ENCODE results near the gene LTBP3. TPM values are rescaled to one million over a fixed set of nuclear protein-coding genes. Genes with fewer than 3 reads are reported as not detected.

Gene LTBP3
- total and polyA plus RNA-seq, 2 of the 4 experiments (the other 2 are of a cell fraction) = 6.6 to 145 TPM

DNA sequence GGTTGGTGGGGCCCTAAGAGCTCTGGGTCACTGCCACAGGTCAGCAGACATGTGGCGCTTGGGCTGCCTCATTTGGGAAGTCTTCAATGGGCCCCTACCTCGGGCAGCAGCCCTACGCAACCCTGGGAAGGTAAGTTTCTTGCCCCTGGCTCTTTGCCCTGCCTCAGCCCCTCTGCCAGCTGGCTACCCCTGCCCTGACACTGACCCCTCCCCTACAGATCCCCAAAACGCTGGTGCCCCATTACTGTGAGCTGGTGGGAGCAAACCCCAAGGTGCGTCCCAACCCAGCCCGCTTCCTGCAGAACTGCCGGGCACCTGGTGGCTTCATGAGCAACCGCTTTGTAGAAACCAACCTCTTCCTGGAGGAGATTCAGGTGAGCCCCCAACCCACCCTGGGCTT lies 31.4 kb downstream of the LTBP3 start:
- peak overlapping the region; percentile 29 for H2AK9ac ChIP-seq (replicated peaks; ENCODE audit: low read depth, low read length, poor library complexity)
- in situ Hi-C loops (cut with MboI; ENCODE audit: low sequenced_read_pairs) (no loop called here), intact Hi-C loops (cut with micrococcal nuclease) (no loop called here), dilution Hi-C loops (cut with HindIII; ENCODE audit: low sequenced_read_pairs, unreplicated experiment) (no loop called here)
- no peak overlapping the region for H4K8ac ChIP-seq (ENCODE audit: low read depth in 2 of 2, low read length in 2 of 2)
- H4K20me1 ChIP-seq (ENCODE audit: insufficient read depth, low read length) = peaks cover 48% of the 10 kb centered on the region
- no peak overlapping the region for H2BK15ac ChIP-seq (ENCODE audit: low read depth, low read length)
- no peak overlapping the region for H3K4ac ChIP-seq (ENCODE audit: low read depth, low read length)
- peaks cover 12% of the 10 kb centered on the region for H3K4me1 ChIP-seq (ENCODE audit: control insufficient read depth, insufficient read depth, low read length)
- H3K36me3 ChIP-seq (ENCODE audit: control insufficient read depth, insufficient read depth, low read length) = peaks cover 46% of the 10 kb centered on the region
- H3K9me3 ChIP-seq (ENCODE audit: control insufficient read depth, insufficient read depth, low read length) = no peaks in the 10 kb centered on the region
- no peak overlapping the region for H2BK5ac ChIP-seq (ENCODE audit: low read depth, low read length, poor library complexity, severe bottlenecking)
- CTCF ChIA-PET = no interaction called here
- no peak overlapping the region for H3K4me2 ChIP-seq (ENCODE audit: low read depth, low read length)
- no peak overlapping the region for H2BK120ac ChIP-seq (ENCODE audit: low read depth, low read length)
- H4K5ac ChIP-seq (ENCODE audit: low read depth, low read length) = no peak overlapping the region
- H4K91ac ChIP-seq (ENCODE audit: insufficient read depth, low read depth, low read length) = no peak overlapping the region
- no peak overlapping the region for H3K23ac ChIP-seq (ENCODE audit: low read depth, low read length)
- H3K9me1 ChIP-seq (ENCODE audit: insufficient read depth, low read length) = peaks cover 6% of the 10 kb centered on the region; the same call in 1 of the 2 replicates
- H2AK5ac ChIP-seq (ENCODE audit: low read depth, low read length) = no peak overlapping the region
- no peak overlapping the region for H2BK20ac ChIP-seq (ENCODE audit: low read depth, low read length)
- no peak overlapping the region for H3K14ac ChIP-seq (replicated peaks; ENCODE audit: low read depth, low read length)
- no peak overlapping the region for H3K27ac ChIP-seq (ENCODE audit: insufficient read depth, low read length)
- no peak overlapping the region for H3K9ac ChIP-seq (ENCODE audit: low read depth, low read length)
- no peak overlapping the region for H2AFZ ChIP-seq (replicated peaks; ENCODE audit: low read length, poor library complexity)
- H3K4me3 ChIP-seq (ENCODE audit: insufficient read depth, low read depth, low read length) = no peak overlapping the region
- no CpG with 5 or more reads among the region's 8 CpGs for WGBS, 2 experiments (ENCODE audit: extremely low coverage in 2 of 2, insufficient read length in 1 of 2)
- BruUV-seq (replicated peaks) = no TSS peak
- H3K56ac ChIP-seq (ENCODE audit: extremely low read depth, insufficient read depth, low read length) = no peak overlapping the region
- no peaks in the 10 kb centered on the region for H3K27me3 ChIP-seq (ENCODE audit: control insufficient read depth, insufficient read depth, low read length)
- POLR2A ChIA-PET (ENCODE audit: unreplicated experiment) = no interaction called here
- ATAC-seq (ENCODE audit: low read depth) (no peak), DNase-seq (no peak)
- no peak for TF ChIP-seq MAFK (IDR thresholded peaks at IDR 0.05; ENCODE audit: low read depth, low read length)
- TF ChIP-seq RAD21 (IDR thresholded peaks at IDR 0.05; ENCODE audit: low read length) = no peak
- no peak for TF ChIP-seq NFE2L2 (IDR thresholded peaks at IDR 0.05; ENCODE audit: low read depth, low read length)
- no peak for TF ChIP-seq SMC3 (IDR thresholded peaks at IDR 0.05; ENCODE audit: low read depth, low read length)
- no peak for TF ChIP-seq CEBPB (IDR thresholded peaks at IDR 0.05; ENCODE audit: low read depth, low read length)
- TF ChIP-seq MXI1 (IDR thresholded peaks at IDR 0.05; ENCODE audit: borderline replicate concordance, low read depth, low read length) = no peak
- TF ChIP-seq CHD1 (IDR thresholded peaks at IDR 0.05; ENCODE audit: low read depth, low read length) = no peak
- no peak for TF ChIP-seq POLR2A (IDR thresholded peaks at IDR 0.05; ENCODE audit: low read depth, low read length)
- TF ChIP-seq BHLHE40 (IDR thresholded peaks at IDR 0.05; ENCODE audit: low read depth, low read length) = no peak
- TF ChIP-seq FOS (IDR thresholded peaks at IDR 0.05; ENCODE audit: low read depth, low read length) = no peak
- no peak for TF ChIP-seq MAZ (IDR thresholded peaks at IDR 0.05; ENCODE audit: borderline replicate concordance, low read depth, low read length)
- TF ChIP-seq, protein P1, sequence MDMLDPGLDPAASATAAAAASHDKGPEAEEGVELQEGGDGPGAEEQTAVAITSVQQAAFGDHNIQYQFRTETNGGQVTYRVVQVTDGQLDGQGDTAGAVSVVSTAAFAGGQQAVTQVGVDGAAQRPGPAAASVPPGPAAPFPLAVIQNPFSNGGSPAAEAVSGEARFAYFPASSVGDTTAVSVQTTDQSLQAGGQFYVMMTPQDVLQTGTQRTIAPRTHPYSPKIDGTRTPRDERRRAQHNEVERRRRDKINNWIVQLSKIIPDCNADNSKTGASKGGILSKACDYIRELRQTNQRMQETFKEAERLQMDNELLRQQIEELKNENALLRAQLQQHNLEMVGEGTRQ (IDR thresholded peaks at IDR 0.05; ENCODE audit: low read depth, low read length) = no peak
- TF ChIP-seq RCOR1 (IDR thresholded peaks at IDR 0.05; ENCODE audit: insufficient replicate concordance, low read length) = no peak
- TF ChIP-seq, protein P2, sequence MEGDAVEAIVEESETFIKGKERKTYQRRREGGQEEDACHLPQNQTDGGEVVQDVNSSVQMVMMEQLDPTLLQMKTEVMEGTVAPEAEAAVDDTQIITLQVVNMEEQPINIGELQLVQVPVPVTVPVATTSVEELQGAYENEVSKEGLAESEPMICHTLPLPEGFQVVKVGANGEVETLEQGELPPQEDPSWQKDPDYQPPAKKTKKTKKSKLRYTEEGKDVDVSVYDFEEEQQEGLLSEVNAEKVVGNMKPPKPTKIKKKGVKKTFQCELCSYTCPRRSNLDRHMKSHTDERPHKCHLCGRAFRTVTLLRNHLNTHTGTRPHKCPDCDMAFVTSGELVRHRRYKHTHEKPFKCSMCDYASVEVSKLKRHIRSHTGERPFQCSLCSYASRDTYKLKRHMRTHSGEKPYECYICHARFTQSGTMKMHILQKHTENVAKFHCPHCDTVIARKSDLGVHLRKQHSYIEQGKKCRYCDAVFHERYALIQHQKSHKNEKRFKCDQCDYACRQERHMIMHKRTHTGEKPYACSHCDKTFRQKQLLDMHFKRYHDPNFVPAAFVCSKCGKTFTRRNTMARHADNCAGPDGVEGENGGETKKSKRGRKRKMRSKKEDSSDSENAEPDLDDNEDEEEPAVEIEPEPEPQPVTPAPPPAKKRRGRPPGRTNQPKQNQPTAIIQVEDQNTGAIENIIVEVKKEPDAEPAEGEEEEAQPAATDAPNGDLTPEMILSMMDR (conservative IDR thresholded peaks at IDR 0.05; ENCODE audit: low read depth, low read length) = no peak
- H3K79me1 ChIP-seq (ENCODE audit: low read depth in 1 of 2, low read length in 2 of 2) = peaks cover 31 to 67% of the 10 kb centered on the region in 2 experiments
- H3K18ac ChIP-seq (ENCODE audit: low read depth, low read length) = no peak overlapping the region

Data from IMR-90 (cell line).